GM12865 (cell line): ENCODE results near the gene TEX38.

ENCODE experiments used
- DNase-seq: peaks from one replicate; pipeline ENCODE4 v3.0.0; 2010; ENCODE audit warnings: low read depth
- H3K4me3 ChIP-seq: 2 replicates; pipeline ENCODE4 v1.5.1; 2011; ENCODE audit warnings: mild to moderate bottlenecking, low read depth, low read length, control low read depth
- TF ChIP-seq, protein P1 (sequence below): IDR thresholded peaks from 2 replicates; pipeline ENCODE4 v1.5.1; 2011; ENCODE audit warnings: low read length, control low read depth, low read depth, inconsistent platforms; ENCODE audit not compliant: insufficient read depth; ENCODE audit errors: missing control alignments

The TEX38 gene

DNA sequence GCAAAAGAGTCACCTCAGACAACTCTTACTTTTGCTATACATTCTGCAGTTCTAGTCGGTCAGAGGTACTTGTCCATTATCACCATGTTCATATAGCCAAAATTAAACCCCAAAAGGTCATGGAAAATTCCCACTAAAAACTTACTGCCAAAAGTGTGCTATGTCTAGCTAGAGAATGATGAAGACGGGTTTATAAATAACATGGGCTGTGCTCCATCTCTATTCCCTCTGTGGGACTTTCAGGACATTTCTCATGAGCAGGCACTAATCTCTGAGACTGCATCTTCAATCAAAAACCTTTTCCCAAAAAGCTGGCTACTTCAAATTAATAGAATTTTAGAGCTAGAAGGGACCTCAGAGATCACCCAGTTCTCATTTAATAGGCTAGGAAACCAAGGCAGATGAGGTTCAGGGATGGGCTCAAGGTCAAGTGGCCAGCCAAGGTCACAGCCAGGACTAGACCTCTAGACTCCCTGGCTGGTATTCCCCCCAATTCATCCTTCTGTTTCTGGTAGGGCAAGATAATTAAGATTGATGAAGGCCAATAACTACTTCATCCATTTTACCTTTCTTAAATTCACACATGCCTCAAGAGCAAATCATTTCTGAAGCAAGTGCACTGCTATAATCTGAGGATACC, 34.1 kb upstream of the TEX38 start:
- DNase-seq, result no peak
- no peak overlapping the region for H3K4me3 ChIP-seq
- TF ChIP-seq, protein P1, sequence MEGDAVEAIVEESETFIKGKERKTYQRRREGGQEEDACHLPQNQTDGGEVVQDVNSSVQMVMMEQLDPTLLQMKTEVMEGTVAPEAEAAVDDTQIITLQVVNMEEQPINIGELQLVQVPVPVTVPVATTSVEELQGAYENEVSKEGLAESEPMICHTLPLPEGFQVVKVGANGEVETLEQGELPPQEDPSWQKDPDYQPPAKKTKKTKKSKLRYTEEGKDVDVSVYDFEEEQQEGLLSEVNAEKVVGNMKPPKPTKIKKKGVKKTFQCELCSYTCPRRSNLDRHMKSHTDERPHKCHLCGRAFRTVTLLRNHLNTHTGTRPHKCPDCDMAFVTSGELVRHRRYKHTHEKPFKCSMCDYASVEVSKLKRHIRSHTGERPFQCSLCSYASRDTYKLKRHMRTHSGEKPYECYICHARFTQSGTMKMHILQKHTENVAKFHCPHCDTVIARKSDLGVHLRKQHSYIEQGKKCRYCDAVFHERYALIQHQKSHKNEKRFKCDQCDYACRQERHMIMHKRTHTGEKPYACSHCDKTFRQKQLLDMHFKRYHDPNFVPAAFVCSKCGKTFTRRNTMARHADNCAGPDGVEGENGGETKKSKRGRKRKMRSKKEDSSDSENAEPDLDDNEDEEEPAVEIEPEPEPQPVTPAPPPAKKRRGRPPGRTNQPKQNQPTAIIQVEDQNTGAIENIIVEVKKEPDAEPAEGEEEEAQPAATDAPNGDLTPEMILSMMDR, result no peak

DNA sequence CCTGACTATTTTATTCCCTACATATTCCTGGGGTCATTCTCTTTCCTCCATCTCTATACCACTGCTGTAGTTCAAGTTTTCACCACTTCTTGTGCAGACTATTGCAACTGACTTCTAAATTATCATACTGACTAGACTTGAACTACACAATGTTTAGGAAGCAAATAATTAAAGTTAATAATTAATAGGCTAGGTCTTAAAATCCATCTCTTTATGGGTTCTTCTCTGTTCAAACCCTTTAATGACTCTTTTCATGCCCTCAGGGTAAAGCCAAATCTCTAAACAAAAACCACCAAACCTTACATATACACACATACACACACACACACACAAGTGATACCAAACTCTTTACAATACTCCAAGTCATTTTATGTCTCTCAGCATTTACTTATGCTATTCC, 32.7 kb upstream of the TEX38 start:
- H3K4me3 ChIP-seq, result no peak overlapping the region
- TF ChIP-seq, protein P1, result no peak
- no peak for DNase-seq

DNA sequence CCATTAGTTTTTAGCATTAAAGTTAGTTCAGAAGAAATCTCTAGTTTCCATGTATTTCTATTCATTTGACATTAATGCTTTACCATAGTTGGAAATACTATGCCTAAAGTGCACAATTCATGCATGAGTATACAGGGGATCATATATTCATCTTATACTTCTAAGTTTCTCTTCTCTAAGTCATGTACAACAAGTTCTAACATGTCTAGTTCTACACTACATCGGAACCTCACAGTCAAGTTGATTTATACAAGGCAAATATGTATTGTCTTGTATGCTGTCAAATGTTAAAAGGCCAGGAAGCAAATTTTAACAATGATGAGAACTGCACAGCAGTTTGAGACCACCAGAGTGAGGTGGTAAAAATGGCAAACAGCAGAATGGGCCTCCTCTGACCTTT, 32.1 kb upstream of the TEX38 start:
- TF ChIP-seq, protein P1, result no peak
- H3K4me3 ChIP-seq, result no peak overlapping the region
- no peak for DNase-seq

DNA sequence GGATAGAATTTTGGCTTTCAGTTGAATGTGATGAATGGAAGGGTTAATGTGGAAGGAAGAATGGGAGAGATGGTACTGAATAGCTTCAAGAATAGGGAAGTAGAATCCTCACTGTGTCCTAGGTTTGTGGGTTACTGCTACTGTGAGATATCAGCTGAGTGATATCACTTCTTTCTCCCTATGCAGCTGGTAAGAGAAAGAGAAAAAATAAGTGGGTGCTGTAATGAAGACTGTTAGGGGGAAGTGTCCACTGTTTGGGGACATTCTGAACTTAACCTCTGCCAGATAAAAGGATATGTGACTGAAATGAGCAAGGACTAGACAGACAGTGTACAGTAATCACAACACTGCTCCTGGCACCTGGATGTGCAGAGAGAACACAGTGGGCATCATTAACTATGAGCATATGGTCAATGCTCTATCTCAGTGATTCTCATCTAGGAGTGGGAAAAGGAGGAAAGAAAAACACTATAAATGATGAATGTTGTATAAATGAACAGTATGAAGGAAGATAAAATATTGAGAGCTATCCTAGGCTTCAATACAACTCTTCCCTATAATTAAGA, 29.5 kb upstream of the TEX38 start:
- H3K4me3 ChIP-seq, result no peak overlapping the region
- TF ChIP-seq, protein P1, result no peak
- DNase-seq, result no peak

DNA sequence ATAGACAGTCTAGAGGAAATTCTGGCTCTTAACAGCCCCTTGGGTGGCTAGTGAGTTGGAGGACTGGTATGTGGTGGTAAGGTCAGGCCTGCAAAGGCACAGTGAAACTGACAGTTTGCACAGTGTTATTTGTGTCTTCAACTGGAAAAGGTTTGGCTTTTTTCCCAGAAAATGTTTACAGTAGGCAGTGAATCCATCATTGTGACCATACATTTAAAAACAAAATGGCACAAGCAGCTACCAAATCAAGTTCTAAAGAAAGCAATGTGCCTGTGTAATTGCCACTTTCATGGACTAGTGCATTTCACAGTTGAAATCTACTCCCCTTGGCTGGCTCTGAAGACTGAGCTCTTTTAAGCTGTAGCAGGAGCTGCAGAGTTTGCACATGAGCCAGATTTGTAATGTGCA, 28.3 kb upstream of the TEX38 start:
- H3K4me3 ChIP-seq, result no peak overlapping the region
- no peak for DNase-seq
- TF ChIP-seq, protein P1, result no peak

DNA sequence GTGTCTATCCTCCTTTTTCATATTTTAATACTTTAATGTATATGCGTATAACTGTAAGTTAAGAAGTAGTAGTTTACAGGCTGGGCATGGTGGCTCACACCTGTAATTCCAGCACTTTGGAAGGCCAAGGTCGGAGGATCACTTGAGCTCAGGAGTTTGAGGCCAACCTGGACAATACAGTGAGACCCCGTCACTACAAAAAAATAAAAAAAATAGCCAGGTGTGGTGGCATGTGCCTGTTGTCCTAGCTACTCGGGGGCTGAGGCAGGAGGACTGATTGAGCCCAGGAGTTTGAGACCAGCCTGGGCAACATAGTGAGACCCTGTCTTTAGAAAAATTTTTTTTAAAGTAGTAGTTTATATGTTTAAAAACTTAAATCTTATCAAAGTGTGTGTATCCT, 25.8 kb upstream of the TEX38 start:
- no peak overlapping the region for H3K4me3 ChIP-seq
- DNase-seq, result no peak
- TF ChIP-seq, protein P1, result no peak

DNA sequence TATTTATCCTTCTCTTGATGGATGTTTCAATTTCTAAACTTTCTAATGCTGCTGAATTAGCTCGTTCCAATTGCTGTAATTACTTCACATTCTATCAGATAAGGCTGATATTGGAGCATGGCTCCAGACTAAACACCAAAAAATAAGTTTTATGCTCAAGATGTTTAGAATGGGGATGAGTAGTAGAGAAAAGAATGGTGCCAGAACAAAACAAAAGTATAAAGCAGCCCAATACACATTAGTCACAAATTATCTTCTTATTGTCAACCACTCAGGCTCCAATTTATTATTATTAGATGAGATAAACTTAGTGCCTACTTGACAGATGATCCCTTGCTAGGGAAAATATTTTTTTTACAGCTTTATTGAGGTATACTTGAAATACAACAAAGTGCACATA, 25.3 kb upstream of the TEX38 start:
- H3K4me3 ChIP-seq, result no peak overlapping the region
- TF ChIP-seq, protein P1, result no peak
- no peak for DNase-seq
